ENCODE measurements around the gene KRTAP12-2.
"Not testable (repeated sequence)": the region's sequence is repeated elsewhere in the genome, so short reads cannot be mapped to it uniquely, and the experiment has no call there.

Gene KRTAP12-2

DNA sequence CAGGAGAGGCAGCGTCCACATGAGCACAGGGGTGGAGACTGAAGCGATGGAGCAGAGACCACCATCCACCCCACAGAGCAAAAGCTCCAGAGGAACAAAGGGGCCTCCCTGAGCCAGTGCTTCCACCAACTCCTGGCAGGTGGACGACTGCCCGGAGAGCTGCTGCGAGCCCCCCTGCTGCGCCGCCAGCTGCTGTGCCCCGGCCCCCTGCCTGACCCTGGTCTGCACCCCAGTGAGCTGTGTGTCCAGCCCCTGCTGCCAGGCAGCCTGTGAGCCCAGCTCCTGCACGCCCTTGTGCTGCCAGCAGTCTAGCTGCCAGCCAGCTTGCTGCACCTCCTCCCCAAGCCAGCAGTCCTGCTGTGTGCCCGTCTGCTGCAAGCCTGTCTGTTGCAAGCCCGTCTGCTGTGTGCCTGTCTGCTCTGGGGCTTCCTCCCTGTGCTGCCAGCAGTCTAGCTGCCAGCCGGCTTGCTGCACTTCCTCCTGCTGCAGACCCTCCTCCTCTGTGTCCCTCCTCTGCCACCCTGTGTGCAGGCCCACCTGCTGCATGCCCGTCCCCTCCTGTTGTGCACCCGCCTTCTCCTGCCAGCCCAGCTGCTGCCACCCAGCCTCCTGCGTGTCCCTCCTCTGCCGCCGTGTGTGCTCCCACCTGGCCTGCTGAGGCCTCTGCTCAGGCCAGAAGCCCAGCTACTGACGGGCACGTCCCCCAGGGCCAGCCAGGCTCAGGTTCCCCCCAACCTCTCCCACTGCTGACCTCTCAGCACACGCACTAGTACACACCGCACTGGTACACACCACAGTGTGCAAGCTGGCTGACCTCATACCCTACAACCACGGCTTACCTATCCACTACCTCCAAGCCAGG is 35.6 kb upstream of the KRTAP12-2 start:
- no peak for DNase-seq (ENCODE audit: low spot score)

DNA sequence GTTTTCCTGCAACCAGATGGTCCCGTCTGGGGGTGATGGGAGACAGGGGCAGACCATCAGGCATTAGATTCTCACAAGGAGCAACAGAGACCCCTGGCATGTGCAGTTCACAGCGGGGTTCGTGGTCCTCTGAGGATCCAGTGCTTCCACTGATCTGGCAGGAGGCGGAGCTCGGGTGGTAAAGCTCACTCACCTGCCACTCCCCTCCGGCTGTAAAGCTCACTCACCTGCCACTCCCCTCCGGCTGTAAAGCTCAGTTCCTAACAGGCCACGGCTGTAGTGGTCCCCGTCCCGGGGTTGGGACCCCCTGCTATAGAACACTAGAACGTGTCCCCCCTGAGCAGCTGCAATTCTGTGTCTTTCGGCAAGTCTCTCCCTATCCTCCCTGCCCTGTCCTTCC is 34.8 kb upstream of the KRTAP12-2 start:
- no peak for DNase-seq (ENCODE audit: low spot score)

DNA sequence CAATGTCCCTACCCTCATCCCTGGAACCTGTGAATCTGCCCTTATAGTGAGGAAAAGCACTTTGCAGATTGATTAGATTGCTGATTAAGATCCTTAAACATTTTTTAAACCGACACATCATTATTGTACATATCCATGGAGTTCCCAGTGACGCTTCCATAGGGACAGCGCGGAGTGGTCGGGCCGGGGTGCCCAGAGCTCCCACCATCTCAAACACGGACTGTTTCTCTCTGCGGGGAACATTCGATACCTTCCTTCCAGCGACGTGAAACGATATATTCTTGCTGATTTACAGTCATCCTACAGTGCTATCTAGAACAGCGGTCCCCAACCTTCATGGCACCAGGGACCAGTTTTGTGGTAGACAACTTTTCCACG is 34.3 kb upstream of the KRTAP12-2 start:
- no peak for DNase-seq (ENCODE audit: low spot score)

DNA sequence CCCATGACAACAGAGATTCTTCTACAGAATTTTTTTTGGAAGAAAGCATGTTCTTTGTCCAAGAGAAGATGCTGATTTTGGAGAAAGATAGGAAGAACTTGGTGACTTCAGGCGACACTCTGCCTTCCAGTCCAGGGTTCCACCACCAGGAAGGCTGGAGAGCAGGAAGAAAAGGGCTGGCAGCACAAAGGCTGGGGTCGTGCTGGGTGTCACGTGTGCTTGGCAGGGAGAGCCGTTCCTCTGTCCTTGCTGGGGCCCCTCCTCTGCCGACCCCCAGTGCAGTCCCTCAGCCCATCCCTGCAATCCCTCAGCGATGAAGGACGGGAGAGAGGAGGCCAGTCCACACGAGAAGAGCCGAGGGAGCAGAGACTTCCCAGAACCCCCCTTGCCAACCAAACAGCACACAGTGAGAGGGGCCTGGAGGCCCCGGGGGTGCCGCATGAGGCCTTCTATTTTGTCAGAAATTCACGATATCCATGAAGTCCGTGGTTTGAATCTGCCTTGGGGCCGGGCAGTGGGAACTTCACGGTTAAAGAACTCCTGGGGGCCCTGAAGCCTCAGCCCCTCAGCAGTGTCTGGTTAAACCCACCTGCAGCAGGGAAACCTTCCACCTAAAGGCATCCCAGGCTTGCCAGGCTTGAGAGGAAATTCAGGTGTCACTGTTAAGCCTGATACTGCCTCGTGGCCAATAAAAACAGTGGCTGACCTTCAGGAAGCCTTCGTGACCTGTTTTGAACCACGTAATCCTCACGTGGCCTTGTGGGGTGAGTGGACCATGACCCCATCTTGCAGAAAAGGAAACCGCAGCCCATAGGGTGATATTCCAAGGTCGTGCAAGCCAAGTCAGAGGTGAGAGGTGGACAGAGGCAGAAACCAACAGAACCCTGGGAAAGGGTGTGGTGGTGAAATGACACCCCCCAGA is 33.6 kb upstream of the KRTAP12-2 start:
- no peak for DNase-seq (ENCODE audit: low spot score)

DNA sequence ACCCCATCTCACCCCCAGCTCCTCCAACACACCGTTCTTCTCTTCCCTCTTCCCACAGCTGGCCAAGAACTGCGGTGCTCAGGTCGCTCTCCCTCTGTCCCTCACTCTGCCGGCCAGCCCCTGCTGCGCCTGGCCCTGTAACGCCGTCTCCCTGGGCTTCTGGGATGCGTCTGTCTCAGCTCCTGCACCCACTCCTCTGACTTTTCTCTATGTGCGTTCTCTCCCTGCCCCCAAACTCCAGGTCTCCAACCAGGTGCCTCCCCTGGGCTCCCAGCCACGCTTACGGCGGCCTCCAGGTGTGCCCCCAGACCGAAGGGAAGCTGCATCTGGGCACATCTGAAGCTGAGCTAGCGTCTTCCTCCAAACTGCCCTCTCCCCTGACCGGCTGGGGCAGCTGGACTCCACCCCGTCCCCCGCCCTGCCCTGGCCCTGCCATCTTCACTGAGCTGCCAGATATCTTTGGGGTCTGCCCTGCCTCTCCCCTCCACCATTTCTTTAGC is 32.8 kb upstream of the KRTAP12-2 start:
- DNase-seq (ENCODE audit: low spot score): no peak

DNA sequence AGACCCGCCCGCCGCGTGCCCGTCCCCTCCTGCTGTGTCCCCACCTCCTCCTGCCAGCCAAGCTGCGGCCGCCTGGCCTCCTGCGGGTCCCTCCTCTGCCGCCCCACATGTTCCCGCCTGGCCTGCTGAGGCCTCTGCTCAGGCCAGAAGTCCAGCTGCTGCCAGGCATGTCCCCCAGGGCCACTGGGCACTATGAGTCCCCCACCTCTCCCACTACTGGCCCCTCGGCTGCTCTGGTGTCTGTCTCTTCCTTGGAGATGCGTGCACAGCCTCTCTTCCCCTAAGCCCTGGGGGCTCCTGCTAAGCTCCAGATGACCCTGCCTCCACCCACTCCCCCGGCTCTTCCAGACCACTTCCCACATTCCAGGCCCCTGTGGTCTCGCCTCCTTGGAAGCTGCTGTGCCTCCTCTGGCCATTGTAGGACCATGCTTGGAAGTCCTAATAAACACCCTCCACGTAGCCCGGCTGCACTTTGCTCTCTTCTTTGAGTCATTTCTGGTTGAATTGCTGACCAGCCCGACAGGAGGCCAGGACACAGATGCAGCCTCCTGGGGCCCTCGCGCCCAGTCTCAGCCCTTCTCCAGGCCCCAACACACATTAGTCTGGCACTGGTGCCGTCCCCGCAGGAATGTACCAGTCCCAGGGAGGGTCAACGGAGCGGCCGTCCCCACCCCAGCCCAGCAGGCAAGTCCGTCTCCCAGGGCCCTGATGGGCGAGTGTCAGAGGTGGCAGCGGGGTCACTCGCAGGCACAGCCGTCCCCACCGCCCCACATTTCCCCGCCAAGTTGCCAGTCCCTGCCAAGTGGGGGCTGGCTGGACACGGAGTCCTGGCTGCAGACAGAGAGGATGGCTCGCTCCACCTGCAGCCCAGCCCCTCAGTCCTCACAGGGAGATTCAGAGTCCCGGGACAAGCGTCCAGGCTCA is 31.3 kb upstream of the KRTAP12-2 start:
- DNase-seq (ENCODE audit: low spot score): no peak

DNA sequence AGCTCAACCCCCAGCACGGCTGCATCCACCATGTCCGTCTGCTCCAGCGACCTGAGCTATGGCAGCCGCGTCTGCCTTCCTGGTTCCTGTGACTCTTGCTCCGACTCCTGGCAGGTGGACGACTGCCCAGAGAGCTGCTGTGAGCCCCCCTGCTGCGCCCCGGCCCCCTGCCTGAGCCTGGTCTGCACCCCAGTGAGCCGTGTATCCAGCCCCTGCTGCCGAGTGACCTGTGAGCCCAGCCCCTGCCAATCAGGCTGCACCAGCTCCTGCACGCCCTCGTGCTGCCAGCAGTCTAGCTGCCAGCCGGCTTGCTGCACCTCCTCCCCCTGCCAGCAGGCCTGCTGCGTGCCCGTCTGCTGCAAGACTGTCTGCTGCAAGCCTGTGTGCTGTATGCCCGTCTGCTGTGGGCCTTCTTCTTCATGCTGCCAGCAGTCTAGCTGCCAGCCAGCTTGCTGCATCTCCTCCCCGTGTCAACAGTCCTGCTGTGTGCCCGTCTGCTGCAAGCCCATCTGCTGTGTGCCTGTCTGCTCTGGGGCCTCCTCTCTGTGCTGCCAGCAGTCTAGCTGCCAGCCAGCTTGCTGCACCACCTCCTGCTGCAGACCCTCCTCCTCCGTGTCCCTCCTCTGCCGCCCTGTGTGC is 30.6 kb upstream of the KRTAP12-2 start, which contains the start of gene KRTAP10-12:
TSS of gene KRTAP10-12 (plus strand) at position 1 of the 639 bp plus-strand sequence. CDS start at position 31, 30 bp downstream.
- not testable (repeated sequence) for DNase-seq (ENCODE audit: low spot score)

DNA sequence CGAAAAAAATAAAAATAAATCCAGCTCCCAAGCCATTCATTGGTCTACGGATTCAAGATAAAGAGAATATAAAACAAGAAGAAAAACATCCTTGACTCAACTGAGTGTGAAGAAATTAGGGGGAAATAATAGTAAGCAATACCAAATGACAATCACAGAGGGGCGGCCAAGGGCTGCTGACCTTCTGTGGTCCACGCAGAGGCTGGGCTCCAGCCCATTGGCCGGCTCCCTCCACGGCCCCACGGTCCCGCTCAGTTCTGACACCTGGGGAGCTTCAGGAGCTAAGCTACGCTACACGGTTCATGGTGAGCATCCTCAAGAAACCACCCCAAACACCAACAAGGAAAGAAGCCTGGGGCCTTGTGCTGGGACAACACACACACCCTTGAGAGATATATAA is 29.8 kb upstream of the KRTAP12-2 start:
- no peak for DNase-seq (ENCODE audit: low spot score)

DNA sequence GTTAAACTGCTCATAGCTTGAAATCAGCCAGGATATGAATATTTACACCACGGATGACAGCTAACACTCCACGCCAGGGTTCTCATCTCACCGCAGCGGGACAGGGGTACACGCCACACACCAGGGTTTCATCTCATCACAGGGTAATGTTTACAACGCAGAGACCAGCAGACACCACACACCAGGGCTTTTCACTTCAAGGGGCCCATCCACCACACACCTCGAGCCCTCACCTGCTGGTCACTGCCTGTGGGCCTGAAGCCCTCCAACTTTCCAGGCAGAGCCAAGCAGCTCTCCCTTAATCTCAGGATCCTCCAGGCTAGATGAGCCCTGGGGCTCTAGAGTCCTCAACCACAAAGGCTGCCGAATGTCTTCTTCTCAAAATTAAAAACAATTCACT is 28.9 kb upstream of the KRTAP12-2 start:
- DNase-seq (ENCODE audit: low spot score): no peak

DNA sequence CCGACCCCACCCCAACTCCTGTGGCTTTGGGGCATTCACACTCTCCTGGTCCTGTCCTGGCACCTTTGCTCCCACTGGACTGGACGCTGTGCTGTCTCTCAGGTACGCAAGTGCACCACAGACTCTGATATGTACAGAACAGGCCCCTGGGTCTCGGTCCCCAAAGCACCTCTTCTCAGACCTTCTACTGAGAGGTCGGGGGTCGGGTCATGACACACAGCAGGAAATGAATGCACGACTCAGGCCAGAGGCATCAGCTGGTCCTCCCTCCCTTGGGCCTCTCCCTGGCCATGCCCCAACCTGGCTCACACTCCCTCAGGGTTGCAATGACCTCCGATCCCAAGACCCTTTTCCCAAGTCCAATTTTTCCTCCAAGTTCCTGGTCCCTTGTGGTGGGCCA is 28.5 kb upstream of the KRTAP12-2 start:
- no peak for DNase-seq (ENCODE audit: low spot score)

DNA sequence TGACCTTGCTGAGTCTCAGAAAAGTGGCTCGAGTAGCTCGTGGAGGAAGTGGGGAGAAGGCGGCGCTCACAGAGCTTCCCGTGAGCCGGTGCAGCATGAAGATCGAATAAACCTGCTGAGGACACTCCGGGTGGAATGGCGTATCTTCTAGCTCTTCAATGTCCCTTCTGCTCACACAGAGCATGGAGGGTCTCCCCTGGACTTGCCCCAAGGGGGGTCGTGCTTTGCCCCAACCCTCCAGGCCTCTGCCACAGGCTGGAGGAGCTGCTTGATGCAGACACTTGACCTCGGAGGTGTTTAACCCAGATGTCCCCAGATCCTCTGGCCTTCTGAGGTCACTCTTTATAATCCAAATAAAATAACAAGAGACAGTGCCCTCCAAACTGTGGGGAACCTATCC is 28.0 kb upstream of the KRTAP12-2 start:
- DNase-seq (ENCODE audit: low spot score): no peak

DNA sequence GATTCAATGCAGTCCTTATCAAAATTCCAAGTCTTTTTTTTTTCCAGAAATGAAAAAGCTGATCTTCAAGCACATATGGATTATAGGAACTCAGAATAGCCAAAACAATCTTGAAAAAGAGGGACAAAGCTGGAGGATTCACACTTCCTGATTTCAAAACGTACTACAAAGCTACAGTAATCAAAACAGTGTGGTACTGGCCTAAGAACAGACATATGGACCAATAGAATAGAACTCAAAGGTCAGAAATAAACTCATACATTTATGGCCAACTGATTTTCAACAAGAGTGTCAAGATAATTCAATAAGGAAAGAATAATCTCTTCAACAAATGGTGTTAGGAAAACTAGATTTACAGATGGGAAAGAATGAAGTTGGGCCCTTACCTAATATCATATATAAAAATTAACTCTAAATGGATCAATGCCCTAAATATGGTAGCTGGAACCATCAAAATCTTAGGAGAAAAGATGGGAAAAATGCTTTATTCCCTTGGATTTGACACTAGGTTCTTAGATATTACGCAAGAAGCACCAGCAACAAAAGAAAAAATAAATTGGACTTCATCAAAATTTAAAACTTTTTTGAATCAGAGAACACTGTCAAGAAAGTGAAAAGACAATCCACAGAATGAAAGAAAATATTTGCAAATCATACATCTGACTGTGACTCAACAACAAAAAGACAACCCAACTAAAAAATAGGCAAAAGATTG is 26.2 kb upstream of the KRTAP12-2 start:
- no peak for DNase-seq (ENCODE audit: low spot score)

DNA sequence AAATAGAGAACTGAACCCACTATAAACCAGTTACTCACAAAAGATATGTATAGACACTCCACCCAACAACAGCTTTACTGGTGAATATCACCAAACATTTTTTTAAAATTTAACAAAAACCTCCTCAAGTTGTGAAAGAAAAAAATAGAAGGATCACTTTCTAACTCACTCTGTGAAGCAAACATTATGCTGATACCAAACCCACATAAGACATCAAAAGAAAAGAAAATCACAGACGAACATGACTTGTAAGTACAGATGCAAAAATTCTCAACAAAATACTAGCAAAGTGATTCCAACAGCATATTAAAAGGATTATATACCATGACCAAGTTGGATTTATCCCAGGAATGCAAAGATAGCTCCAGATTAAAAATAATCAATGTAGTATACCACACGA is 25.0 kb upstream of the KRTAP12-2 start:
- DNase-seq (ENCODE audit: low spot score): no peak

DNA sequence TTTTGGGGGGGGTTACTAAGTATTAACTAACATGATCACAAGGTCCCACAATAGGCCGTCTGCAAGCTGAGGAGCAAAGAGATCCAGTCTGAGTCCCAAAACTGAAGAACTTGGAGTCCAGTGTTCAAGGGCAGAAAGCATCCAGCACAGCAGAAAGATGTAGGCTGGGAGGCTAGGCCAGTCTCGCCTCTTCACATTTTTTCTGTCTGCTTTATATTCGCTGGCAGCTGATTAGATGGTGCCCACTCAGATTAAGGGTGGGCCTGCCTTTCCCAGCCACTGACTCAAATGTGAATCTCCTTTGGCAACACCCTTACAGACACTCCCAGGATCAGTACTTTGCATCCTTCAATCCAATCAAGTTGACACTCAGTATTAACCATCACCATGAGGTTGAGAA is 23.0 kb upstream of the KRTAP12-2 start:
- DNase-seq (ENCODE audit: low spot score): not testable (repeated sequence)

DNA sequence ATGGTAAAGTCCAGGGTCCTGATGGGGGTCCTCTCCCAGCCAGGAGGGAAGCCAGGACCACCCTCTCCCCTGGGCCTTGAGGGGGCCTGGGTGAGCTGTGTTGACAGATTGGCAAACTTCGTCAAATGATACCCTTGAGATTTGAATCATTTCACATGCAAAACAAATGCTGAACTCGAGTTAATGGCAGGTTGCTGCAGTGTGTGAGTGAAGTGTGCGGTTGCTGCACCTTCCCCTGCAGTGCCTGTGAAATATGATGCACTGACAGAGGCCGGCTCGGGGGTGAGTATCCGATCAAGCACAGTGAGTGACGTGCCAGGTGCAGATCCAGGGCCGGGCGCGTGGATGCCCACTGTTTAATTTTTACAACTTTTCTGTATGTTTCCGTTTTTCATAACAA is 20.9 kb upstream of the KRTAP12-2 start:
- DNase-seq (ENCODE audit: low spot score): no peak

DNA sequence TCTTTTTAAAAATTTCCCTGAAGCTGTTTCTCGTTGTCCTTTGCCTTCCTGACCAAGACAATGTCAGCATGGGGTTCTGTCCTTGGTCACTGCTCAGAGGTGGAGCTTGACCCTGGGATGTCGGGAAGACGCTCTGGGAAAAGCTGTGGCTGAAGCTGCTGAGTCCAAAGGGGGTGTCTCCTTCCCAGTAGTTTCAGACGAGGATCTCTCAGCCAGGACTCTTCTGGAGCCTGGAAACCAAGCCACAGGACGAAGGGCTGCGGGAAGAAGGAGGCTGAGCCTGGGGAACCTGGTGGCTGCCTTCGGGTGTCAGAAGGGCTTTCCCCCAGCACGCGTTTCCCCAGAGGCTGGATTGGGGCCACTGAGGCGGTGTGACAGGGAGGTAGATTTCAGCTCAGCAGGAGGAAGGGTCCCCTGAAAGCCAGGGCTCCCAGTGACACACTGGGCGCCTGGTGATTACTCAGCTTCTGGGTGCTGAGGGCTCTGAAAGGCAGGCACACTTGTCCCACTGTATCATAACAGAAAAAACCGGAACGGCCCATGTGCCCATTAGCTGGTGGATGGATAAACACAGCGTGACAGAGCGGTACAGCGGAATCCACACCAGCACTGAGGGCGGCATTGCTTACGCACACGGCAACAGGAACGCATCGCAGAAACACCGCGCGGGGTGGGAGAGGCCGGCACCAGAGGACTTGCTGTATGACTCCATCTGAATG is 20.3 kb upstream of the KRTAP12-2 start:
- DNase-seq (ENCODE audit: low spot score): no peak

DNA sequence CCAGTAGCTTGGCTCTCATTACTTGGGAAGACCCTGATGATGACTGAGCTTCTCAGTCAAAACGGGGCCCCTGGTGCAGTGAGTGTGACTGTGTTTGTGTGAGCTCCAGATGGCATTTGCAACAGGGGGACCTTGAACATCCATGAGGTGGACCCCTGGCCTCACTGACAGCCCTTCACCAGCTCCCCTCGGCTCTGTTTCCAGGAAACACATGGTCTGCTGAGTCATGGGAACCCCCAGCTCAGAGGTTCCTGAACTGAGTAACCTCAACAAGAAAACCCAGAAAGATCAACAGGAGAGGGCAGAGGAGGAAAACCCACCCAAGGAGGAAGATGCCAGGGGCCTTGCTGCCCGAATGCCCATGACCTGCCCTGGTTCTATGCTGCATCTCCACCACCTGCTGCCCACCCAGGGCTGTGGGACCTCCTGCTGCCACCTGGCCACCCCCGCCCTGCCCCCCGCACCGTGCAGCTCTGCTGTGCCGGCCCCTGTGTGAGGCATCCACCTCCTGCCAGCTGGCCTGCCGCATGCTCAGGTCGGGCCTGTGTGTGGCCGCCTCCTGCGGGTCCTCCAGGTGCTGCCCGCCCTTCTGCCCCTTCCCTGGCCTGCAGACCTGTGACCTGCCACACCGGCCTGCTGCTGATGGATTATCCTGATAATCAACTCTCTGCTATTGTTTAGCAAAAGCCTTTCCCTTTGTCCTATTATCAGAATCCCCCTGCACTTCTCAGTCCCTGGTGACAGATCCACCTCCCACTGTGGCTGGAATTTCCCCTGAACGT is 19.5 kb upstream of the KRTAP12-2 start:
- DNase-seq (ENCODE audit: low spot score): no peak

DNA sequence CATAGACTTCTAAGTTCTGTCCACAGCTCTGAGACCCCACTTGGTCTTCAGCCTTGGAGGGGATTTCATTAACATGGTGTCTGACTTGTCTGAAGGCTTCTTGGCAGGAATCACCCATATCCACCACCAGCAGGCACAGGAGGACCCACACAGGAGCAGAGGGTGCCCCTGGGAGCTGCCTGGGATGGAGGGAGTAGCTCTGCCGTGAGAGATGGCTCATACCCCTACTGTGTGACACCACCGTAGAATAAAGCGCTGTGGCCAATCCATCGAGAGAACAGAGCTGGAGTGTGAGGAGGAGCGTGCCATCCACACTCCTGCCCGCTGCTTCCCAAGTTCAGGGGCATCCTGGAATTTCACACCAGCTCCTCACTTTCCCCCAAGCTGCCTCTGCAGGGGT is 18.3 kb upstream of the KRTAP12-2 start:
- DNase-seq (ENCODE audit: low spot score): not testable (repeated sequence)

DNA sequence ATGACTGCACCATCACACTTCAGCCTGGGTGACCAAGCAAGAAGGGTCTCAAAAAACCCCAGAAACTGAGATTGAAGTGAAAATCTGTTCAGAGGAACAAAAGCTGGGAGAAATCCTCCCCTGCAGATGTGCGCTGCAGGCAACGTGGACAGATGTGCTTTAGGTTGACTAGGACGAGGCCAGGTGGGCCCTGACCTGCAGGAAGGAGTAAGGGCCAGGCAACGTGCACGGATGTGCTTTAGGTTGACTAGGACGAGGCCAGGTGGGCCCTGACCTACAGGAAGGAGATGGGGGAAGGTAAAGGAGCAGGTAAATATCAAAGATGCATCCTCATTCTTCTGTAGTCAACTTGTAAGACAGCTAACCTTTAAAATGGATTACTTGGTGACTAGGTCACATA is 17.8 kb upstream of the KRTAP12-2 start:
- DNase-seq (ENCODE audit: low spot score): no peak

Data from globus pallidus (tissue), 1 donor.